H1 (cell line): ENCODE results near the gene NUBP1. TPM values are rescaled to one million over a fixed set of nuclear protein-coding genes. Genes with fewer than 3 reads are reported as not detected.

ENCODE experiments used
- CTCF ChIA-PET: fragments of 300-600 bp; sonication (Branson Sonifier 250); formaldehyde crosslinking; loops from one replicate; lab custom pipeline; 2021; ENCODE audit not compliant: partially characterized antibody; lab: Charles Lee
- POLR2A ChIA-PET: fragments of 300-600 bp; sonication (Branson Sonifier 250); formaldehyde crosslinking; loops from one replicate; lab custom pipeline; 2021; ENCODE audit warnings: inconsistent platforms; ENCODE audit not compliant: partially characterized antibody; lab: Charles Lee
- DNase-seq, 2 experiments: peaks; one replicate each; pipeline versions ENCODE4 v3.0.0 to v3.0.0-alpha.2; 2010 to 2022; ENCODE audit warnings: low spot score in 2 of 2, low read depth in 1 of 2, mixed read lengths in 1 of 2
- FAIRE-seq: peaks from 2 replicates; lab custom pipeline; 2011; peaks lifted over from hg19 to GRCh38; lab: Jason Lieb, UNC
- H2AFZ ChIP-seq: 2 replicates; pipeline ENCODE4 v1.8.1; 2012; ENCODE audit warnings: low read length, inconsistent platforms
- H2AK5ac ChIP-seq: 2 replicates; pipeline ENCODE4 v1.6.1; 2013; ENCODE audit warnings: low read depth, low read length
- H2BK120ac ChIP-seq: replicated peaks from 2 replicates; pipeline ENCODE3; 2013; ENCODE audit warnings: low read depth, low read length, inconsistent platforms
- H2BK12ac ChIP-seq: 2 replicates; pipeline ENCODE4 v1.6.1; 2013; ENCODE audit warnings: low read depth, low read length
- H2BK15ac ChIP-seq: 2 replicates; pipeline ENCODE4 v1.6.1; 2013; ENCODE audit warnings: low read length
- H2BK20ac ChIP-seq: 2 replicates; pipeline ENCODE4 v1.6.1; 2013; ENCODE audit warnings: low read length
- H2BK5ac ChIP-seq: 2 replicates; pipeline ENCODE4 v1.6.1; 2013; ENCODE audit warnings: low read depth, low read length
- H3K14ac ChIP-seq: 2 replicates; pipeline ENCODE4 v1.6.1; 2013; ENCODE audit warnings: inconsistent platforms; ENCODE audit not compliant: insufficient read length
- H3K18ac ChIP-seq: 2 replicates; pipeline ENCODE4 v1.6.1; 2013; ENCODE audit warnings: low read length; ENCODE audit errors: extremely low read depth
- H3K23ac ChIP-seq: 2 replicates; pipeline ENCODE4 v1.6.1; 2013; ENCODE audit warnings: inconsistent platforms; ENCODE audit not compliant: insufficient read length
- H3K23me2 ChIP-seq: 2 replicates; pipeline ENCODE4 v1.6.1; 2013; ENCODE audit warnings: low read depth, low read length
- H3K27ac ChIP-seq: 2 replicates; pipeline ENCODE4 v1.6.1; 2011; ENCODE audit warnings: low read depth, low read length, inconsistent platforms
- H3K27me3 ChIP-seq, 4 experiments: replicated peaks in 1 of 4; 1 replicate in 1 of 4; 2 replicates in 3 of 4; pipeline versions ENCODE4 v1.6.1 to v1.8.1; 2011 to 2013; ENCODE audit warnings: low read length in 3 of 4, mild to moderate bottlenecking in 3 of 4, inconsistent platforms in 2 of 4, mixed read lengths in 2 of 4, moderate library complexity in 1 of 4; ENCODE audit not compliant: control insufficient read depth in 3 of 4, insufficient read depth in 3 of 4; ENCODE audit errors: extremely low read depth in 1 of 4
- H3K36me3 ChIP-seq, 4 experiments: 2 replicates each; pipeline versions ENCODE4 v1.6.1 to v1.8.1; 2011 to 2013; ENCODE audit warnings: mild to moderate bottlenecking in 4 of 4, low read length in 3 of 4, moderate library complexity in 2 of 4, control low read depth in 1 of 4, inconsistent platforms in 1 of 4; ENCODE audit not compliant: insufficient read depth in 4 of 4, control insufficient read depth in 2 of 4
- H3K4ac ChIP-seq: replicated peaks from 2 replicates; pipeline ENCODE3; 2013; ENCODE audit warnings: low read length, low read depth, mixed read lengths, inconsistent platforms; ENCODE audit not compliant: insufficient read length
- H3K4me1 ChIP-seq, 4 experiments: replicated peaks in 1 of 4; 1 replicate in 1 of 4; 2 replicates in 3 of 4; pipeline versions ENCODE4 v1.6.1 to v1.8.1; 2011 to 2013; ENCODE audit warnings: low read length in 3 of 4, inconsistent platforms in 2 of 4, mixed read lengths in 1 of 4; ENCODE audit not compliant: insufficient read depth in 4 of 4, control insufficient read depth in 3 of 4
- H3K4me2 ChIP-seq, 2 experiments: 2 replicates each; pipeline versions ENCODE4 v1.6.1 to v1.8.1; 2011 to 2013; ENCODE audit warnings: low read depth in 2 of 2, low read length in 2 of 2, control low read depth in 1 of 2, inconsistent platforms in 1 of 2, mild to moderate bottlenecking in 1 of 2; ENCODE audit not compliant: insufficient read depth in 1 of 2
- H3K4me3 ChIP-seq, 4 experiments: fragments of 200-600, 300-600 bp in 1 of 4; sonication (generic), shearing (Covaris generic), sonication (Bioruptor Twin) in 1 of 4; 2 replicates each; pipeline versions ENCODE4 v1.5.1 to v1.8.1; 2011 to 2016; ENCODE audit warnings: low read length in 4 of 4, low read depth in 3 of 4, control low read depth in 2 of 4, inconsistent platforms in 2 of 4, mild to moderate bottlenecking in 2 of 4, mixed read lengths in 1 of 4, moderate library complexity in 1 of 4; ENCODE audit not compliant: insufficient read depth in 2 of 4; ENCODE audit errors: extremely low read depth in 1 of 4
- H3K56ac ChIP-seq: replicated peaks from 2 replicates; pipeline ENCODE3; 2013; ENCODE audit warnings: low read depth, mild to moderate bottlenecking, mixed read lengths, low read length, inconsistent platforms; ENCODE audit not compliant: insufficient read length
- H3K79me1 ChIP-seq: 2 replicates; pipeline ENCODE4 v1.6.1; 2013; ENCODE audit warnings: low read depth, low read length, control low read depth
- H3K79me2 ChIP-seq, 2 experiments: 2 replicates each; pipeline versions ENCODE4 v1.6.1 to v1.8.1; 2012 to 2013; ENCODE audit warnings: low read length in 2 of 2, mild to moderate bottlenecking in 2 of 2, inconsistent platforms in 1 of 2; ENCODE audit not compliant: insufficient read depth in 2 of 2, control insufficient read depth in 1 of 2
- H3K9ac ChIP-seq, 4 experiments: replicated peaks in 1 of 4; 1 replicate in 1 of 4; 2 replicates in 3 of 4; pipeline versions ENCODE4 v1.6.1 to v1.8.1; 2011 to 2013; ENCODE audit warnings: low read depth in 3 of 4, low read length in 3 of 4, control low read depth in 2 of 4, mild to moderate bottlenecking in 2 of 4, moderate library complexity in 2 of 4, inconsistent platforms in 1 of 4; ENCODE audit errors: extremely low read depth in 1 of 4
- H3K9me3 ChIP-seq, 2 experiments: 2 replicates each; pipeline versions ENCODE4 v1.6.1 to v1.8.1; 2012 to 2013; ENCODE audit warnings: mild to moderate bottlenecking in 2 of 2, moderate library complexity in 2 of 2, control low read depth in 1 of 2, inconsistent platforms in 1 of 2, low read depth in 1 of 2, low read length in 1 of 2, mixed read lengths in 1 of 2; ENCODE audit not compliant: insufficient read depth in 2 of 2
- H4K20me1 ChIP-seq, 2 experiments: replicated peaks in 1 of 2; 2 replicates each; pipeline versions ENCODE3 to v1.8.1; 2011 to 2013; ENCODE audit warnings: inconsistent platforms in 2 of 2, low read length in 2 of 2, mild to moderate bottlenecking in 1 of 2; ENCODE audit not compliant: insufficient read depth in 2 of 2, control insufficient read depth in 1 of 2
- H4K5ac ChIP-seq: 2 replicates; pipeline ENCODE4 v1.6.1; 2013; ENCODE audit warnings: low read length, low read depth, mixed read lengths, inconsistent platforms; ENCODE audit not compliant: insufficient read length
- H4K8ac ChIP-seq: 2 replicates; pipeline ENCODE4 v1.8.0; 2013; ENCODE audit warnings: mild to moderate bottlenecking, moderate library complexity, low read length, inconsistent platforms; ENCODE audit not compliant: insufficient read depth; ENCODE audit errors: extremely low read depth
- H4K91ac ChIP-seq: replicated peaks from 2 replicates; pipeline ENCODE3; 2013; ENCODE audit warnings: low read length, mixed read lengths, inconsistent platforms; ENCODE audit not compliant: insufficient read length
- BACH1 ChIP-seq: IDR thresholded peaks from 2 replicates; pipeline ENCODE4 v1.6.1; 2012; ENCODE audit warnings: low read length, improper control_type of control experiment
- BRCA1 ChIP-seq: IDR thresholded peaks from 2 replicates; pipeline ENCODE4 v1.6.1; 2012; ENCODE audit warnings: low read depth, low read length, improper control_type of control experiment
- RXRA ChIP-seq: IDR thresholded peaks from 2 replicates; pipeline ENCODE4 v1.6.1; 2011; ENCODE audit warnings: low read depth, mild to moderate bottlenecking, low read length, moderate library complexity; ENCODE audit not compliant: insufficient read depth
- SRF ChIP-seq: IDR thresholded peaks from 2 replicates; pipeline ENCODE4 v1.6.1; 2011; ENCODE audit warnings: mild to moderate bottlenecking, low read depth, low read length, moderate library complexity
- YY1 ChIP-seq: IDR thresholded peaks from 2 replicates; pipeline ENCODE4 v1.6.1; 2011; ENCODE audit warnings: low read depth, mild to moderate bottlenecking, low read length
- WGBS, 2 experiments: shearing (Covaris generic) in 1 of 2; methylation state at CpG; one replicate each; pipeline versions ENCODE4 v1.1.6 to v1.1.7; 2013 to 2015; ENCODE audit warnings: low lambda C conversion rate in 2 of 2, mixed read lengths in 2 of 2, inconsistent platforms in 1 of 2, low coverage in 1 of 2, missing lambda C conversion rate in 1 of 2; ENCODE audit not compliant: insufficient replicate concordance in 2 of 2, insufficient coverage in 1 of 2, insufficient read length in 1 of 2; ENCODE audit errors: extremely low coverage in 1 of 2, missing lambda C conversion rate in 1 of 2; 5-methylcytosine and 5-hydroxymethylcytosine counted together
- polyA plus RNA-seq, 7 experiments: library from polyadenylated mRNA; depleted of rRNA in 3 of 7; stranded (reverse) in 5 of 7; unstranded in 2 of 7; fragments of >200 nt in 5 of 7; fragments of 200-250 nt in 2 of 7; gene quantifications; 1 replicate in 5 of 7; 2 replicates in 1 of 7; 4 replicates in 1 of 7; pipeline versions ENCODE4 v1.2.1 to v1.2.3, GENCODE V29; 2011 to 2013; ENCODE audit warnings: missing spikeins in 2 of 7, mixed read lengths in 2 of 7
- total RNA-seq: library from RNA; stranded (reverse); fragmentation: NEBNext Ultra II Directional; extraction: Animal tissue kit (Norgen Biotek cat#: 25700); gene quantifications from 2 replicates; pipeline ENCODE4 v1.2.1, GENCODE V29; 2021

Gene NUBP1
- total and polyA plus RNA-seq, 2 of the 8 experiments (the other 6 are each of a cell fraction or from before 2014, with no cell fraction given), result 28.2 to 32.2 TPM

GRCh38 chr16:10776280-10776679 is 32.6 kb downstream of the NUBP1 start:
- DNase-seq (no peak), FAIRE-seq (no peak)
- ChIA-PET CTCF (interaction anchor here (2.3 kb wide), 1 partner anchor 143 kb away, joined by 5 read pairs; no protein-coding TSS in a partner anchor), POLR2A (no interaction called here)
- no peak overlapping the region for H3K27ac ChIP-seq
- no peak overlapping the region for H2BK12ac ChIP-seq
- no peaks in the 10 kb centered on the region for H3K79me1 ChIP-seq
- no peak overlapping the region for H3K4me2 ChIP-seq
- no peak overlapping the region for H3K4ac ChIP-seq
- H3K9me3 ChIP-seq, result no peaks in the 10 kb centered on the region
- no peak overlapping the region for H2BK15ac ChIP-seq
- no peak overlapping the region for H4K91ac ChIP-seq
- no peaks in the 10 kb centered on the region for H3K36me3 ChIP-seq
- TF ChIP-seq BRCA1 (no peak), SRF (no peak), RXRA (no peak), BACH1 (no peak), YY1 (no peak)
- no peak overlapping the region for H3K23ac ChIP-seq
- no peaks in the 10 kb centered on the region for H3K27me3 ChIP-seq
- H3K9ac ChIP-seq, result no peak overlapping the region
- no peak overlapping the region for H2BK120ac ChIP-seq
- H3K79me2 ChIP-seq, result no peaks in the 10 kb centered on the region
- H3K4me1 ChIP-seq, result no peaks in the 10 kb centered on the region
- no peak overlapping the region for H2AK5ac ChIP-seq
- no peak overlapping the region for H3K4me3 ChIP-seq
- no peak overlapping the region for H4K8ac ChIP-seq
- H2BK5ac ChIP-seq, result no peak overlapping the region
- H4K20me1 ChIP-seq, result peaks cover 0 to 2% of the 10 kb centered on the region in 2 experiments
- WGBS, 2 experiments, result 91% methylated on average over 4 of the region's 4 CpGs; no CpG with 5 or more reads in 1 of the 2 experiments
- H3K18ac ChIP-seq, result no peak overlapping the region
- no peak overlapping the region for H3K56ac ChIP-seq
- no peak overlapping the region for H4K5ac ChIP-seq
- H3K23me2 ChIP-seq, result no peaks in the 10 kb centered on the region
- H2BK20ac ChIP-seq, result no peak overlapping the region
- H2AFZ ChIP-seq, result no peak overlapping the region
- no peak overlapping the region for H3K14ac ChIP-seq
